ENCODE measurements around the gene RXRB.
A peak's percentile ranks its signal among the peaks of the same experiment; 100 is the strongest.
"Not testable (repeated sequence)": the region's sequence is repeated elsewhere in the genome, so short reads cannot be mapped to it uniquely, and the experiment has no call there.

RXRB gene

GRCh38 chr6:33156561-33156960 lies 43.9 kb downstream of the RXRB start:
- H3K4me1 ChIP-seq: peaks cover 5% of the 10 kb centered on the region
- H3K27ac ChIP-seq: no peak overlapping the region
- H3K9me3 ChIP-seq (ENCODE audit: control insufficient read depth, low read length): no peaks in the 10 kb centered on the region
- no peak overlapping the region for H3K4me3 ChIP-seq (ENCODE audit: low read depth, low read length)
- H3K79me2 ChIP-seq: no peaks in the 10 kb centered on the region
- no peak overlapping the region for H2AFZ ChIP-seq
- H3K4me2 ChIP-seq (ENCODE audit: low read length): no peak overlapping the region
- TF ChIP-seq CTCF (IDR thresholded peaks at IDR 0.05): no peak
- no peaks in the 10 kb centered on the region for H3K36me3 ChIP-seq (ENCODE audit: control insufficient read depth, insufficient read depth, low read length)
- H3K9ac ChIP-seq: no peak overlapping the region
- no peaks in the 10 kb centered on the region for H3K27me3 ChIP-seq (ENCODE audit: control insufficient read depth, insufficient read depth, low read length)

- no peak for TF ChIP-seq CTCF (IDR thresholded peaks at IDR 0.05)
- no peak overlapping the region for H3K4me3 ChIP-seq (ENCODE audit: low read depth, low read length)
- no peaks in the 10 kb centered on the region for H3K36me3 ChIP-seq (ENCODE audit: control insufficient read depth, insufficient read depth, low read length)
- H3K4me2 ChIP-seq (ENCODE audit: low read length): no peak overlapping the region
- H3K9ac ChIP-seq: no peak overlapping the region
- H3K4me1 ChIP-seq: peaks cover 5% of the 10 kb centered on the region
- no peak overlapping the region for H3K27ac ChIP-seq
- no peaks in the 10 kb centered on the region for H3K27me3 ChIP-seq (ENCODE audit: control insufficient read depth, insufficient read depth, low read length)
- H2AFZ ChIP-seq: no peak overlapping the region
- no peaks in the 10 kb centered on the region for H3K9me3 ChIP-seq (ENCODE audit: control insufficient read depth, low read length)
- H3K79me2 ChIP-seq: no peaks in the 10 kb centered on the region
These were observed 46.1 kb downstream of the RXRB start for GRCh38 chr6:33154349-33154748.

DNA sequence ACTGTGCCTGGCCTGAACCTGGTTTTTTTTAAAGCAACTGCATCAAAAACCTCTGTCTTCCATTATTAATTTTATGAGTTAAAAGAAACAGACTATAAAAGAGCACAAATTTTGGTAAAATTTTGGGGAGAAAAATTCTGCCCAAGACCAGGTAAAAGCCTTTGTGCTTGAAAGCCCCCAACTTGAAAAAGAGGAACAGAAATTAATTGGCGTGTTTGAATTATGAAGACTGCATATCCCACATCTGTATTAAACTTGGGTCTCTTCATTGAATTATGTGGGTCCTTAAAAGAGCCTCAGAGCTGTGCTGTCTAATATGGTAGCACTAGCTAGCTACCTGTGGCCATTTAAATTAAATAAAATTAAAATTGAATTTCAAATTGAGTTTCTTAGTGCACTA lies 49.4 kb downstream of the RXRB start:
- Histone ChIP-seq H2AFZ (no peak overlapping the region), H3K36me3 (ENCODE audit: control insufficient read depth, insufficient read depth, low read length) (no peaks in the 10 kb centered on the region), H3K27ac (no peak overlapping the region), H3K9me3 (ENCODE audit: control insufficient read depth, low read length) (no peaks in the 10 kb centered on the region), H3K4me3 (ENCODE audit: low read depth, low read length) (no peak overlapping the region), H3K4me2 (ENCODE audit: low read length) (no peak overlapping the region), H3K27me3 (ENCODE audit: control insufficient read depth, insufficient read depth, low read length) (no peaks in the 10 kb centered on the region), H3K9ac (no peak overlapping the region), H3K4me1 (peaks cover 2% of the 10 kb centered on the region), H3K79me2 (no peaks in the 10 kb centered on the region)
- TF ChIP-seq CTCF (IDR thresholded peaks at IDR 0.05): no peak

DNA sequence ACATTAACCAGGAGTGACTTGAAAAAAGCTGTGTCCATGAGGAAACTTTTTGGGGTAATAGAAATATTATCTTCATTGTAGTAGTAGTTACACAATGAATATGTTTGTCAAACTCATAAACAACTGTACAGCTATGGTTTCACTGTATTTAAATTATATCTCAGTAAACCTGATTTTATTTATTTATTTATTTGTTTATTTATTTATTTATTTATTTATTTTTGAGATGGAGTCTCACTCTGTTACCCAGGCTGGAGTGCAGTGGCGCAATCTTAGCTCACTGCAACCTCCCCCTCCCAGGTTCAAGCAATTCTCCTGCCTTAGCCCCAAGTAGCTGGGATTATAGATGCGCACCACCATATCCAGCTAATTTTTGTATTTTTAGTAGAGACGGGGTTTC lies 49.9 kb downstream of the RXRB start:
- not testable (repeated sequence) for H3K9ac ChIP-seq; H3K27ac ChIP-seq; H2AFZ ChIP-seq; H3K36me3 ChIP-seq (ENCODE audit: control insufficient read depth, insufficient read depth, low read length); H3K79me2 ChIP-seq; H3K27me3 ChIP-seq (ENCODE audit: control insufficient read depth, insufficient read depth, low read length); H3K4me2 ChIP-seq (ENCODE audit: low read length); H3K9me3 ChIP-seq (ENCODE audit: control insufficient read depth, low read length); H3K4me3 ChIP-seq (ENCODE audit: low read depth, low read length); H3K4me1 ChIP-seq

- no peak overlapping the region for H2AFZ ChIP-seq
- H3K9me3 ChIP-seq (ENCODE audit: control insufficient read depth, low read length): no peaks in the 10 kb centered on the region
- no peak overlapping the region for H3K4me2 ChIP-seq (ENCODE audit: low read length)
- no peaks in the 10 kb centered on the region for H3K79me2 ChIP-seq
- no peaks in the 10 kb centered on the region for H3K36me3 ChIP-seq (ENCODE audit: control insufficient read depth, insufficient read depth, low read length)
- TF ChIP-seq CTCF (IDR thresholded peaks at IDR 0.05): peak; percentile 82
- H3K27me3 ChIP-seq (ENCODE audit: control insufficient read depth, insufficient read depth, low read length): no peaks in the 10 kb centered on the region
- no peak overlapping the region for H3K4me3 ChIP-seq (ENCODE audit: low read depth, low read length)
- H3K4me1 ChIP-seq: no peaks in the 10 kb centered on the region
- H3K9ac ChIP-seq: no peak overlapping the region
- H3K27ac ChIP-seq: no peak overlapping the region
These were observed 52.4 kb downstream of the RXRB start for GRCh38 chr6:33147807-33148666.

Data from parathyroid adenoma (tissue), 2 donors.